DMS79 (cell line): ENCODE data around the gene COX4I1.

Source experiments
- DNase-seq: peaks from one replicate; lab custom pipeline; 2025; lab: John Stamatoyannopoulos, UW

Gene COX4I1

DNA sequence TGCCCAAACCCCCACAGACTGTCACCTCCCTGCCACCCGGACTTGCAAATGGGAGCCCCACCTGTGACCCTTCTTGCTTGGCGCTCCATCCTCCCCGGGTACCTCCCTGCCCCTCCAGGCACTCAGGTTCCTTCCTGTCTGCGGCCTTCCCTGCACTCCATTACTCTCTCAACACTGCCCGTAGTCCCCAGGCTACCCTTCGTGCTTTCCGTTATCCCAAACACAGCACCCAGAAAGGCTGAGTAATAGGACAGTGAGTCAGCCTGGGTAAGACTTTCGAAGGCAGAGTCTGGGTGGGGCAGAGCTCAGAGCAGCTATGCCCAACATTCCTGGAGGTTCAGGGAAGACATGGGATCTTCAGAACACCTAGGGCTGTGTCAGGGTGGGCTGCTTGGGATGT lies 32.0 kb upstream of the COX4I1 start:
- no peak for DNase-seq

DNA sequence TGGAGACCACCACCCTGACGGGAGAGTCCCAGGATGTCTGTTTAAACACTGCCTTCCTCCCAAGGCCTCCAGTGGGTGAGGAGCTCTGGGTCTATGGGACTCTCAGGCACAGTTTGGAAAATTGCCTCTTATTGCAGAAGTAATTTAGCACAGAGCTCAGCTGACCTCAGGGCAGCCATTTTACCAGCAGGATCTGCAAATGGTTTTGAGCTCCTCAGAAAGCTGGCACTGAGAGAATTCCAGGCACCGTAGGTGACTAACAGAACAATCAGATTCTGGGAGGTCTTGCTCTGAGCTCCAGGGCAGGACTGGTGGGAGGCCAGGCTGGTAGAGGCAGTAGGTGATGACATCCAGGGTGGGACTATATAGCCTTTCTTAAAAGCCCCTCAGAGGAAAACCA lies 31.3 kb upstream of the COX4I1 start:
- no peak for DNase-seq

DNA sequence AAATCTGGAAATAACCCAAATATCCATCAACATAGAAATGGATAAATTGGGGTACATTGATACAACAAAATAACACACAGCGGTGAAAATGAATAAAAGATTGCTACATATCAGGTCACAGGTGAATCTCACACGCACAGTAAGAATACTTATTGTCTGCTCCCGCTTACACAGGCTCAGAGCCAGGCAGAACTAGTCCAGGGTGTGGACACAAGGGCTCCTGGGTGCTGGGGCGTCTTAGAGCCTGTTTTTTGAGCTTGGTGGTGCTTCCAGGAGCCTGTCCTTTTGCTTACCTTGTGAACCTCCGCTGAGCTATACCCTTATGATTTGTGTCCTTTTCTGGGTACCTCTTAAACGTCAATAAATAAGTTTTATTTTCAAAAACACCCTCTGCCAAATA lies 28.8 kb upstream of the COX4I1 start:
- no peak for DNase-seq

DNA sequence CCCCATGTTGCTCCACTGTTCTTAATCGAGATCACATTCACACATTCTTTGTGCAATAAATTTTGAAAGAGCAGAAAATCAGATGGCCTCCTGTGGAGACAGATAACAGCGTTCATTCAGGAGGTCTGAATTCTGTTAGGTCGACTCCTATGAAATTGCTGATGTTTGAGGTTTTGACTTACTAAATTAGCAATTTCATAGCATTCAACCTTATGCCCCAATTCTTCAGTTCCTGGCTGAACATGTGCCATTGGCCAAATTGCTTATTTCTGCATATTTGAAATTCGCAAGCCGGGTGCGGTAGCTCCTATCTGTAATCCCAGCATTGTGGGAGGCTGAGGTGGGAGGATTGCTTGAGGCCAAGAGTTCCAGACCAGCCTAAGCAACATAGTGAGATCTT lies 26.5 kb upstream of the COX4I1 start:
- no peak for DNase-seq

DNA sequence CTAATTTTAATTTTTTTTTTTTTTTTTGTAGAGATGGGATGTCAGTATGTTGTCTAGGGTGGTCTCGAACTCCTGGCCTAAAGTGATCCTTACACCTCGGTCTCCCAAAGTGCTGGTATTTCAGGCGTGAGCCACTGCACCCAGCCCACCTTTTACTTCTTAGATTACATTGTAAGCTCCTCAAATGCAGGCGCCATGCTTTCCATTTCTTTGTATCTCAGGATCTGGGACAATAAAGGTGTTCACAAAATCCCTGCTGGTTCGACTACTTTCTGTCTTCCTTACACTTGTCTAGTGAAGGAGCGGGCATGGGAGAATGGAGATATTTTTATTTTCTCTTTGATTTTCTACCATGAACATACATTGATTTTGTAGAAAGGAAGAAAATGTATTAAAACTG lies 25.4 kb upstream of the COX4I1 start:
- DNase-seq = no peak

DNA sequence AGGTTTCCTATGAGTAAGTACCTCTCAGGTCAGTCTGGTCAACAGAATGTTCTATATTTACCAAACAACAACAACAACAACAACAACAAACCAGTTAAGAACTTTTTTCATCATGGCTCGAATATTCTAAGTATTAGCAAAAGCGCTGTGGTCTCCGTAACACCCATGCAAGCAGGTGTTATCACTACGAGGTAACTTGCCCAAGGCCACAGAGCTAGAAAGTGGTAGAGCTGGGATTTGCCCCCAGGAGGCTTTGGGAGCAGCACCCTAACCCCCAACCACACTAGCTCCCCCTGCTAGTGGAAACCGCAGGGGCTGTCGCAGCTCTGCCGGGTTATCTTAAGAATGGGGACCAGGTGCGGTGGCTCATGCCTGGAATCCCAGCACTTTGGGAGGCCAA lies 24.7 kb upstream of the COX4I1 start:
- DNase-seq = no peak

DNA sequence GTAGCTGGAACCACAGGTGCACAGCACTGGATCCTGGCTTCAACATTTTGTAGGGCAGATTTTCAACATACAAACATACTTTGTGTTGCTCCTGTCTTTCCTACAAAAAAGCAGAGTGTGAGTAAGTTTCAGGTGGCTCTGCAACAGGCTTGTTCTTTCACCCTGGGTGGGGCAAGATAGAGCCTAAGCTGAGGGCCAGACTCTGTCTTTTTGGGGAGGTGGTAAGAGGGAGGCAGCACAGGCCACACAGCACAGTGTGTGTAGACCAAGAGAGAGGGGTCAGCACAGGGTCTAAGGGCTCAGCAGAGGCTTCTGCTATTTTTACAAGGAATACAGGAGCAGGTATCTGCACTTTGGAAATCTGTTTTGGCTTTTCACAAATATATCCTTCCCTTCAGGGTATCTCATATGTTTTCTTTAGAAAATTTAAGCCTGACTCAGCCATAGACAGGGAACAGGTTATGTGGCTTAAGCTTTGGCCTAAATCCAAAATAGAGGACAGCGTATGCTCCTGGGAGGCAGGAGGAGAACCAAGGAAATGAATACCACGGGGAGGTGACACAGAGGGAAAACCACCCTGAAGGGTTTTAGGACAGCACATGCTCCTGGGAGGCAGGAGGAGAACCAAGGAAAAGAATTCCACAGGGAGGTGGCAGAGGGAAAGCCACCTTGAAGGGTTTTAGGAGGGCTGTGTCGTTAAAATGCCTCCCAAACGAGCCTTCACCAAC lies 21.7 kb upstream of the COX4I1 start:
- DNase-seq = no peak

DNA sequence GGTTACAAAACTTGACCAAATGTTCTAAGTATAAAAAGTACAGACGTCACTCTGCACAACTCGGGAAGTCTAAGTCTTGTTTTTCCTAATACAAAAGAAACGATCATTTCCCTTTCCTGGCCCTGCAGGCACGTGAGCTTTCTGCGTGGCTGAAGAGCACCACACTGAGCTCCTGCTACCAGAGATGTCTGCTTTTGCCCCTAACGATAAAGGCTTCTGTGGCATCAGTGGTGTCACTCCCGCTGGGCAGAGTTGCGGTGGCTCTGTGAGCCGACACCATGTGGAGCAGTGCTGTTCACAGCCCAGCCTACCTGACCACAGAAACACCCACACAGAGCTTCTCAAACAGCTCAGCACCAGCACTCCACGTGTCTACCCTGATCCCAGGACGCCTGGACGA lies 20.6 kb upstream of the COX4I1 start:
- DNase-seq = no peak

DNA sequence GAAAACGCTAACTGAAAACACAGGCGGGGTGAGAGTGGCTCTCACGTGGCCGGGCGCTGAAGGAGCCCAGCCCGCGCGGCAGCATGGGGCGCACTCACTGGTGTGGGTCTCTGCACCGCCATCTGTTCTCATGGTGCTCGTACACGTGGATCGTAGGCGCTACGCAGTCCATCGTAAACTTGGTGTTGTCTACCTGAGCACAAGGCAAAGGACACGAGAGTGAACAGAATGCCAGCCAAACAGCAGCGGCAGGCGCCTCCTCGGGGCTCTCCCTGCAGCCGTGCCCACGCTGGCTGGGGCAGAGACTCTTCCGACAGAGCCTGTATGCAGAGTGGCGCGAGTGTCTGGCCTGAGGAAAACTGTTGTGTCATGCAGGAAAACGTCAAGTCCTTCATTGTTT lies 19.2 kb upstream of the COX4I1 start:
- no peak for DNase-seq

DNA sequence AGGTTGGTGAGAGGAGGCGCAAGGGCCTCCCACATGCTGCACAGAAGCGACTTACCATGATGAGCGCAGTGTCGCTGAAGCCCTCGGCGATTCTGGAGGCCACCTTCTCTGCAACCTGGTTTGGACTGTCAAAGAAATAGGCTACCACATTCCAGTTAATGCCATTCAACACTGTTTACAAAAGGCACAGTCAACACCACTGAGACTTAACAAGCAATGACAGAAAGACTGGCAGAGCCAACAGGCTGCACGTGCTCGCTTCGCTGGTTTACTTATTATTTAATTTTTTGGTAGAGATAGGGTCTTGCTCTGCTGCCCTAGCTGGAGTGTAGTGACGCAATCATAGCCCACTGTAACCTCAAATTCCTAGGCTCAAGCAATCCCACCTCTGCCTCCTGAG lies 18.3 kb upstream of the COX4I1 start:
- DNase-seq = no peak

DNA sequence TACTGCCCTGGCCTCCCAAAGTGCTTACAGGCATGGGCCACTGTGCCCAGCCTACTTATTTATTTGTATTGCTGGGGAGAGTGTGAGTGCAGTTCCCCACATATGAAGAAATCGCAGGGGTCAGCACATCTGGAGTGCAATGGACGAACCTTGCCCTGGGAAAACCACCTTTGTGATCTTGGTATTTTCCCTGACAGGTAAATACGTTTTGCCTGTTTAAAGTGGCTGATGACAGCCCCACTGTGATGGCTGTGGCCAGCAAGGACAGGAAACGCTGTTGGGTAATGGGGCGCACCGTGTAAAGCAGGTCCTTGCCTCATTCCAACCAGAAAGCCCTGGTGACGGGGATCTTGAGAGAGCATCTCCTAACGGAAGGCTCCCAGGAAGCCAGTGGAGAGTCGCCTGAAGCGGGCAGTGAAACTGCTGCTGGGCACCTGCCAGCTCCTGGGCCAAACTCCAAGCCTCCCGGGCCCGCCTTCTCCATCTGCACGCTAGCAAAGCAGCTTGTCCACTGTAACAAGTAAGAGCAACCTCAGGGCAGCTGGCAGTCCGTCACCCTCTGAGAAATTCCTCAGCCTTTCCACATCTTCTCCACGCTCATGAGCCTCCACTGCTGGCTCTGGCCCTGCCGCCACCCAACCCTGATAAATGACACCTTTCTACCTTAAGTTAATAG lies 17.7 kb upstream of the COX4I1 start:
- DNase-seq = peak; percentile 72

DNA sequence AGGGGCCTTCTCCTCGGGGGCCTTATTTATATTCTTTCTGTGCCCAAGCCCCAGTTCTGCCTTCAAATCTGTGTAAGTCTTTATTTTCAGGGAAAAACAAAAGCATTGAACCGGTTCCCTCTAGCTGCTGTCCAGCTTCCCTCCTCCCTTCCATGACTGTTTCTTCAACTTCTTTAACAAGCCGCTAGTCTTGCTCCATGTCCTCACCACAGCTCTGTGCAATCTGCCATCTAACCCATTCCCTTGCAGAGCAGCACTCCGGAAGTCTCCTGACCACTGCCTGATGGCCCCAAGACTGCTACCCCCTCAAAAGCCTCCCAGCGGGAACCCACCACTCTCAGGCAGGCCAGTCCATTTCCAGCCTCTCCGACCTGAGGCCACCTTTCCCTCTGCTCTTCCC lies 17.0 kb upstream of the COX4I1 start:
- DNase-seq = no peak

DNA sequence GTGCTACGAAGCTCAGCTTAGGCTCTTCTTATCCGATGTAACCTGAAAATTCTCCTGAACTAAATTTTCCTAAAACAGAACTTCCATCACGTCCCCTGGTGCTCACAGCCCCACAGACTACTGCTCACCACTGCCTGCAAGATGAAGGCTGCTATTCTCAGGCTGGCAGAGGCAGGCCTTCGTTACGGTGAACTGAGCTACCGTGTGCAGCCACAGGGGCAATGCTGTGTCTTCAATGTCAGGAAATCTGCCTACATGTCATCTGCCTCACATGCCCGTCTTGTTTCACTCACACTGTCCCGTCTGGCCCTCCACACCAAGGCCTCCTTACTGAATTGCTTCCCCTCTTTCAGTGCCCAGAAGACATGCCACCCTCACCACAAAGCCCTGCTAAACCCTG lies 16.1 kb upstream of the COX4I1 start:
- no peak for DNase-seq

DNA sequence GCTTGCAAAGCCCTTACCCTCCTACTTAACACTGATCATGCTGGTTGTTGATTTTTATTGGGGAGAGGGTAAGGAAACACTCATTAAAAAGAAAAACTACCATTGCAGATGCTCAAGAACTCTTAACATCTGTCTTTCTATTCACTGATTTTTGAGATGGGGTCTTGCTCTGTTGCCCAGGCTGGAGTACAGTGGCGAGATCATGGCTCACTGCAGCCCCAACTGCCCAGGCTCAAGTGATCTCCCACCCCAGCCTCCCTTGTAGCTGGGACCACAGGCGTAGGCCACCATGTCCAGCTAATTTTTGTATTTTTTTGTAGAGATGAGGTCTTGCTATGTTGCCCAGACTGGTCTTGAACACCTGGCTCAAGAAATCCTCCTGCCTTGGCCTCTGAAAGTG lies 14.7 kb upstream of the COX4I1 start:
- no peak for DNase-seq

DNA sequence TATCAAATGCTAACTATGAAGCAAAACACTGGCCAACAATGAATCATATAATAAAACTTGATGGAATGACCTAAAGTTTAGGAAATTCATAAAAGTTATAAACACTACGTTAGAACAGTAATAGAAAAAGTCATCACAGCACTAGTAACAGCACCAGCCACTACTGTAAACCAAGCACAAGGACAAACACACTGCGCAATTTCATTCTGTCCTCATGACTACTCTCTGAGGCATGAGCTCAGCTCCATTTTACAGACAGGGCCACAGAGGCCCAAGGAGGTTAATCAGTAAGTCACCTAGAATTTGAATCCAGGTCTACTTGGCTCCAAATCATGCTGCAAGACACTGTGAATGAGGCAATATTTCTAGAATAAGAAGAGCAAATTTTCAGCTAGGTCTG lies 13.6 kb upstream of the COX4I1 start:
- no peak for DNase-seq

DNA sequence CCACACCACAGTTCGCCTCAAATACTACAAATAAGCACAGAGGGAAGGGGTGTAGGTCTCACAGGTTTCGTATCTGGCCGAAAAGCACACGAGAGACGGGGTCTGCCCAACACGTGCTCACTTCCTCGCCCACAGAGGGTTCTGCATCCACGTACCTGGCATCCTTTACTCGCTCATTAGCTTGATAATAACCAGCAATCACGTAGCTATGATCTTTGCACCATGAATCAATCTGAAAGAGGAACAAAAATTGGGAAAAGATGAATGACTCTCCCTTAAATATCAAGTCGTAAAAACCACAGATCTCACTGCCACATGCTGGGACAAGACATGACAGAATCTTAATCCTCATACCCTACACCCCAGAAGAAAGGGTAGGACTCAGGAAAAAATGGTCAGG lies 10.7 kb upstream of the COX4I1 start:
- DNase-seq = no peak

DNA sequence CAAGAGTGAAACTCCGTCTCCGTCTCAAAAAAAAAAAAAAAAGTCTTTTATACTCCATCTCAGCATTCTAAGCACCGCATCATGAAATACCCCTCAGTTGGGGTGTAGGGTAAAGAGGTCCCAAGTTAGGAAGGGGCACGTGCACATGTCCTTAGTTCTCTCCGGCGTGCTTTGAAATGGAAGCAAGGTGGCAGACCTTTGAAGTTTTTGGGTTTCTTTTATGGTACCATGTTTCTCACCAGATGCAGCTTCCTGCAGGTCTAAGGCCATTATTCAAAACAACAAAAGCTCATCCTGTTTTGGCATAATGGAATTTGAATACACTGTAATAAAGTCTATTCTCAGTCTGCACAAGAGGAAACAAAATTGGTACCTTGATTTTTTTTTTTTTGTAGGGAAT lies 9.7 kb upstream of the COX4I1 start:
- DNase-seq = no peak

DNA sequence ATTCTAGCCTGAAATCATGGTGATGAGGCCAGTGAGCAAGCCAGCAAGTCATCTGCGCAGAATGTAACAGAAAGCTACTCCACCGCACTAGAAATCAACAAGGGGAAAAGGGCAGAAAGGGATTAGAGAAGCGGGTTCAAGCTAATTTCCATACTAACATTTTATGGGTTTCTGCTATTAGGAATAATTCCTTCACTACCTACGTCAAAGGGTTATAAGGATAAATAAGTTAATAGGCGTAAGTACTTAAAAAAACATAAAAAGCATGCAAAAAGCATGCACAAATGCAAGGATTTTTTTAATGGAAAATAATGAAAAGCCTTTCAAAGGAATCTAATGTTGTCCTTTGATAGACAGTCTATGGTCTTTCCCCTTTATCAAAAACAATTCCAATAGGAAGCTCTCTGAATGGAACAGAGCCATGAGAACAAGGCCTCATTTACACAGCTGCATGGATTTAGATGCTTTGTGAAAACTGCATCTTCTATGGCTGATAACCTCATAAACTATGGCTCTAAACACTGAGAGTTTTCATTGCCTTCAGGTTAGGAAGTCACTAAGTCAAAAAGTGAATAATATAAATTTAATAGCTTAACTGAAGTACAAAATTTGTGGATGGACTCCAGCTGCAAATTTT lies 5.7 kb upstream of the COX4I1 start:
- DNase-seq = no peak

DNA sequence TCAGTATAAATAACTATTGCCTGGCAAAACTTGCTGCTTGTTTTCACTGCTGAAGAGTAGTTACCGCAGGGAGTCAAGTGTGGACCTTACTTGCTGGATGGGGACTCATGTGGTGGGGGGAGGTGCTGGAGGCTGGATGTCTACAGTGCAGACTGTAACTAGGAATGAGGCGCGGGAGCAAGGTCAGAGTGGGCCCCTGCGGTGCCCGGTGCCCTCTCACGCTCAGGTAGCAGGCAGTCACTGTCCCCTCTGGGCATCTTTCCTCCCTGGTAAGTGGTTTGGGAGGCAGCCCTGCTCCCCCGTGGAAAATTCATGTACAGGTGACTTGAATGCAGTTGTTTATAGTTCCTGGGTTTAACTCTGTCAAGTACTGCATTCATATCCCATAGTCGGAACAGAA lies 4.8 kb upstream of the COX4I1 start:
- no peak for DNase-seq

DNA sequence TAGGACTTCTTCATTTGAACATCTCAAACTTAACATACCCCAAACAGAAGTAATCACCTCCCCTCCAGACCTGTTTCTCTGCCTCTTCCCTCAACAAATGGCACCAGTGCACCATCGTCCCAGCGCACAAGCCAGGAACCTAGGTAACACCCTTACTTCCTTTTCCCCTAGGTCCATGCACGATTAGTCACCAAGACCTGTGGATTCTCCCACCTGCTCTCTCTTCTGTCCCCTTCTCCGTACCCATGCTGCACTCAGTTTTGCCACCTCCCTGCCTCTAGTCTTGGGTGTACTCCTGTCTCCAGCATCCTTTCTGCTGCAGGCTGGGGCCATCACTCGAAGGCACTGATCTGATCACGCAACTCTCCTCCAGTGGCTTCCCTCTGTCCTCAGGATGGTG lies 3.3 kb upstream of the COX4I1 start:
- no peak for DNase-seq

DNA sequence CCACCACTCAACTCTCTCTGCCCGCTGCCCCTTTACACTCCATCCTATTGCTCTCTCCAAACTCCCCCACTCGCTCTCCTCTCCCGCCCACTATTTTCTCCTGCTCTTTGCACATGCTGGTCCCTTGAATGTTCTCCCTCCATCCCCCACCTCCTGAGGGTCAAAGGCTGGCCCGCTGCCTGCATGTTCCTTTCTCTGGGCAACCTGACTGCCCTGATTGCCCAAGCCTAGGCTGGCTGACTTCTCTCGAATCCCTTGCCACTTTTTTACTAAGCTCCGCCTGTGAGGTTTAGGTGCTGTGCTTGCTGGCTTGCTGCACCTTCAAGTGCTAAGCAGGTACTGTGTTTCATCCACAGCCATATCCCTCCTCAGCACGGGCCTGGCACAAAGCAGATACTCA lies 2.9 kb upstream of the COX4I1 start:
- no peak for DNase-seq

DNA sequence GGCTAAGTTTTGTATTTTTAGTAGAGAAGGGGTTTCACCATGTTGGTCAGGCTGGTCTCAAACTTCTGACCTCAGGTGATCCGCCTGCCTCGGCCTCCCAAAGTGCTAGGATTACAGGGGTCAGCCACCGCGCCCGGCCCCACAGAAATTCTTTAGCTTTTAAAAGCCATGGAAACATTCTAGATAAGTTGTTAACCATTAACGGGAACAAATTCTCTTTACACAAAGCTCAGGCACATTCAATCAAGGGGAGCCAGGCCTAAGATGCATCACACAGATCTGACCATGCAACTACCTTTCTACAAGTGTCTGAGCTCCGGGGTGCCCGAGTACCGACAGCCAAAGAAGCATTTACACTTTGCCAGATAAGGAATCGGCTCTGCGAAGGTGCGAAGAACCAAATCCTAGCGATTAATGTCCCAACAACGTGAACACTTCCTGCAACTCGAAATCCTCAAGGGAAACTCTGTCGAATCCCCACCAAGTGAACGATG lies 1.2 kb upstream of the COX4I1 start:
- no peak for DNase-seq

DNA sequence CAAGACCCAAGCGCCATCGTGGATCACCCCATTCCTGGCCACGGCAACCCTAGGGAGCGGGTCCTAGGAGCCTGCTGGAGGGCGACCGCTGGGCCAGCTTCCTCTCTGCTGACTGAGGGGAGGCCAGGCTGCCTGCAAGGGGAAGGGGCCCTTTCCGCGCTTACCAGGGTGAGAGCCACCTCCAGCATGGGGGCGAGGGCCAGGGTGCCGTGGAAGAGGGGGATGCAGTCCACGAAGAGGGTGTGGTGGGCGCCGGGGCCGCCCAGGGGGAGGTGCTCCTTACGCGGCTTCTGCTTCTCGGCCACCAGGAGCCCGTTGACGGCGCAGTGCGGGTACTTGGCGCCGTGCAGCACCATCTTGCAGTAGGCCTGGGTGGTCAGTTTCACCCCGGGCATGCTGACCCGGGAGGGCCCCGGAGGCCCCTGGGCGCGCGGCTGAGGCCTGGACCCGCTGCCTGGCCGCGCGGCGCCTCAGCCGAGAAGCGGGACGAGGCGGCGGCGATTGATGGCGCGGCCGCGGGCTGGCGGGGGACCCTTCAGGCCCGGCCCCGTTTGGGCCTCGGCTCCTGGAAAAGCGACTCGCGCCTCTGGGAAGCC lies 496 bp upstream of the COX4I1 start:
- DNase-seq = no peak
